GM19099 (cell line): ENCODE results near the gene OPA1.

Experiments used
- POLR2A ChIP-seq: IDR thresholded peaks from 3 replicates; pipeline ENCODE4 v1.6.1; 2011; ENCODE audit warnings: low read depth; ENCODE audit not compliant: insufficient read length; ENCODE audit errors: extremely low read depth

The OPA1 gene

DNA sequence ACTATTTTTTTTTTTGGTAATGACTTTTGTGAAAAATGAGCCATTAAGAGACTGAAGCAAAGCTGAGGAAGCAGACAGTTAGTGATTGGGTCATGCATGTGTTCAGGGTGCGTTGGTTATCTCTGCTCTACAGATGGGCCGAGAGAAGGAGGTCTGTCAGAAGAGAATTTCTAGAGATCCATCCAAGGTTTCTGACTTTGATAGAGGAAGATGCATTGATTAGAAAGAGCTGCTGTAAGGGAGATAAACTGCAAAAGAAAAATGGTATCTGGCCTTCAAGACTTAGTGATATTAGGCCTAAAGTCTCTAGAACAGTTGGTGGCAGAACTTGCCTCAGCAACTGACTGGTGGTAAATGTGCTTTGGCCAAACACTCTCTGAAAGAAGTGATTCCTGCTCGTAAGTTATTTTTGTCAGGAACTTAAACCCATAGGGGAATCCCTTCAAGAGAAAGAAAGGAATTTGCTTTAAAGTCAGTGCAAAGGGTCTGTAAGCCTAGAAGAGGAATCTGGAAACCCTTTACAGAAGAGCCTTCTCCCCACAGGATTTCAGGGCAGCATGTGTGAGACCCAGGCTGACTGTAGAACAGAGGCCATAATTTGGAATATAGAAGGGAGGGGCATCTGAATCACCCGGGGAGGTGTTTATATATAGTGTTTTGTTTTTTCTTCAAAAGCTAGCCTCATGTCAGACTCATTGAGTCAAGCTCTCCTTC lies 67.8 kb downstream of the OPA1 start:
- no peak for TF ChIP-seq POLR2A

DNA sequence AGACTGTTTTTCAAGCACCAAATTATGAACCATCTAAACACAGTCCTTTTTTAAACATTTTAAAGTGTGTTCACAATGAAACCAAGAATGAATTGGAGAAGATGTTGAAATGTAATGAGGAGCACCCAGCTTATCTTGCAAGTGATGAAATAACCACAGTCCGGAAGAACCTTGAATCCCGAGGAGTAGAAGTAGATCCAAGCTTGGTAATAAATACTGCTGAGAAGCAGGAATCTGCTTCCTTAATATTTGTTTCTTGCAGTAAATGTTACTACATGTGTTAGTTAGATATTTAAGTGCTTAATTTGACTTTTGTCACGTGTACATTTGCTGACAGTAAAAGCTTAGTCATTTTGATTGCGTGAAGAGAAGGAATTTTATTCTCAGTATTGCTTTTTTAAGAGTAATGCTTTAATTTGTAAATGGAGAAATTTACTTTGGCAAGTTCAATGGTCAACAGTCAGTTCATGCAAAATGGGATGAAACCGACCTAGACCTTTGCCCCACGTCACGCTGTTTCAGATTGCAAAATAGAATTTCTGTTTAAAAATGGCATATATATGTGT lies 69.8 kb downstream of the OPA1 start:
- no peak for TF ChIP-seq POLR2A

DNA sequence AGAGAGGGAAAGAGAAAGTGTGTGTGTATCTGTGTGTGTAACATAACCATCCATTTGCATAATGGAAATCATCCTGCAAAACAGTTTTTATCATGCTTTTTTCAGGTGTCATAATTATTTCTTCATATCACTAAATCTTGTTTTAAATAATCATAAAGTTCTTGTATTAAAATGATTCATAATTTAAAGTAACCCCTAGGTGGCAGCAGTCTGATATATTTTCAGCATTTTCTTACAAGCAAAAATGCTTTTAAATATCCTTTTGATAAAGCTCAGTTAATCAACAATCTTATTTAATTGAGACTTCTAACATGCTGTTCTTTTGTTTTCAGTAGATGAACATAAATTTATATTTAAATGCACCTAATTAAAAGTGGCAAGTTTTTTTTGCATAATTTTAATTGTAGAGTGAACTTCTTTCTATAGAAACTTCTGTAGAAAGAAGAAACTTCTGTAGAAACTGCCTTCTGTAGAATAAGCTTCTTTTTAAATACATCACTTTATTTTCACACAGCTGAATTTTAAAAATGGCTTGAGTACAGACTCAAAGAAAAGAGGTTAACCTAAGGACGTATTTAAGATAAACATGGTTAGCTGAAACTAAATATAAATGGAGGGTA lies 72.5 kb downstream of the OPA1 start:
- TF ChIP-seq POLR2A = no peak

DNA sequence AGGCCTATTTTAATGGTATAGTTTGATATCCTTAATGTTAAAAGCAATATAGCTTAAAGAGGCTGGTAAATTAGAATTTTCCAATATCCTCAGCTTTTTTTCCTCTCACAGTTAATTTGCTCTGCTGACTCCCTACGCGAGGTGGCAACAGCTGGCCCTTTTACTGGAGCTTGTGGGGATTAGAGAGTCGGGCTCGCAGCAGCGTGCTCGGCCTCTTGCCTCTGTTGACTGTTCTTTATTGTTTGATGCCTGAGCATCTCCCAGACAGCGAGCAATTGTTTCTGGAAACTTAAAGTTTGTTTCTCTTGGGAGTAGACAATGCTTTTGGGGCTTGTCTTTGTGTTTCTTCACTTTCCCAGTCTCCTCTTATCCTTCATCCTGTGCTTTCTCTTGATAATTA lies 80.8 kb downstream of the OPA1 start:
- no peak for TF ChIP-seq POLR2A

DNA sequence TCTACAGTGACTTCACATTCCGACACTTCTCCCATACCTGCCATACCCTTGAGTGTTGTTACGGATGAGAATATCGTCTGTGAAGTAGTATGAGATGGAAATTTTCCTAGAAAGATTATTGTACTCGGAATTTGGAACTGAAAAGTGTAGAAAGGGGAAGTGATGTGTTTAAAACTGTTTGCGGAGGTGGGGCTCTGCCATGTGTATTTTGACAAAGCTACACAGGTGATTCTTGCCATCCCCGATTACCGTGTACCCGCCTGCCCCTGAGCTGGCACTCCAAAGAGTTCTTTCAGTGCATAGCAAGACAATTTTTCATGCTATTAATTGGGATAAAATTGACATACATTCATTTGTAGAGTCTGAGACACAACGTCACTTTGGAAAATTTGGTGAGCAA lies 81.7 kb downstream of the OPA1 start:
- no peak for TF ChIP-seq POLR2A

DNA sequence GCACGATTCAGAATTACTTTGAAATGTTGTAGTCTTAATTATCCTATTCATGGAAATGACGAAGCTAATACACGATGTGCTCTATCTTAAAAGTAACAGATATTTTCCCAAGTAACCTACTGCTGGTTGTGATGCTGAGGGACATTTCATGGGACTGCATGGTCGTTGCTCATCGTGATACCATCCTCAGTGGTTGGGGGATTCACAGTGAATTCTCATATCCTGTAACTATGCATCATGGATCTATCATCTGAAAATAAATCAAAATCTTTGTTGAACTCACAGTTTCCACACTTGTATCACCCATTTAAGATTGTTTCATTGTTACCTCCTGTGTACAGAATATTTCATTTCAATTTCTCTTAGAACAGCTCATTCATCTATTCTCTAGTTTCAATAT lies 84.7 kb downstream of the OPA1 start:
- no peak for TF ChIP-seq POLR2A

DNA sequence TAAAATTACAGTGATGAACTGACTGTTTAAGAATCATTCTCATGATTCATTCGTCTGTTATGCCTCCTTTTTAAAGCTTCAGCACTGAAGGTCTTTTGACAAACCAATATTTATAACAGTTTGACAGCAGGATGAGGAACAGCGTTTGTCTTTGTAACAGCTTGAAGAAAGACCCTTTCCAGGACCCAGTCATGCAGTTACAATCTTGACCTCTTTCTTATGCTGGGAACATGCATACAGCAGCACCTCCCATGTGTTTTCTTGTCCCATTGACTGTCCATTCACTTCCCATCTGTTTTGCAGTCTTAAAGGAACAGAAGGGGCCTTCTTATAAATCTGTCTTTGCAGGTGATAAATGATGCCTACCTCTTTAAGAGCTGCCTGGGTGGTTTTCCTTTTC lies 87.2 kb downstream of the OPA1 start:
- TF ChIP-seq POLR2A = no peak

DNA sequence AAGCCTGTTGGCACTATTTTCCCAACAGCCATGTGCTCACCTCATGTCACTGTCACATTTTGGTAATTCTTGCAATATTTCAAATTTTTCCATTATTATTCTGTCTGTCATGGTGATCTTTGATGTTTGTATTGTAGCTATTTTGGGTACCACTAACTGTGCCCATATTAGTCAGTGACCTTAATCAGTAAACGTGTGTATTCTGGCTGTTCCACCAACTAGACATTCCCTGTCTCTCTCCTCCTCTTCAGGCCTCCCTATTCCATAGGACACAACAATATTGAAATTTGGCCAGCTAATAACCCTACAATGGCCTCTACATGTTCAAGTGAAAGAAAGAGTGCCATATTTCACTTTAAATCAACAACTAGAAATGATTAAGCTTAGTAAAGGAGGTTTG lies 88.6 kb downstream of the OPA1 start:
- no peak for TF ChIP-seq POLR2A

DNA sequence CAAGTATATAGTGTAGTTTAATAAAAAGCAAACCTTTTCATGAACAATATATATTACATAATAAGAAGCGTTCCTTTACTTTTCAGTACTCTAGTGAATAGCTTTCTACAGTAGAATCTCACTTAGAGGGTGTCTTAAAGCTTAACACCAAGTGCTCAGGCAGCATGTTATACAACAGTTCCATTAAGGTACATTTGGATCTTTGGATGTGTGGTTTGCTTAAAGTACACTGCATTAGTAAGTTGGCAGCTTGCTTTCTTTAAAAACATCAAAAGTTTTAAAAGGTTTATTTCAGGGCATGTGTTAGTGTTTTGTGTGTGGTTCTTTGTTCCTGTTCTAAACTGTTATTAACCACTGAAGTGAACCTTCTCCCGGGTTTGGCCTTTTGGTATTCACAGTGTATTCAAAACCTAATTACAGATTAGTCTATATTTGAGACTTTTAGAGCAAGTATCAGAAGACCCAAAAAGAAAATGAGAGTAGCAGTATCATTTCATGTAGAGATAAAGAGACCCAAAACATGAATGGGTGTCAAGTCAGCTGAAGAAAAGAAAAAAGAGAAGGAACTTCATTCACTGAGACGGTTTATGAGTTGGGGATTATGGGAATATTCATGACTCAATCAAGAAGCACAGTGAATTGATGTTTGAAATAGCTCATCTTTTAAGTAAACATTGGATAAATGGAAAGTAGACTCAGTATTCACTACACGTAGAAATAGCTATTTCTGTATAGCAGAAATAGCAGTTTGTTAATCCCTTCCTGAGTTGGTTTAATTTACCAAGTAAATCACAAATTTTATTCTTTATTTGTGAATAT lies 93.9 kb downstream of the OPA1 start:
- TF ChIP-seq POLR2A = no peak

DNA sequence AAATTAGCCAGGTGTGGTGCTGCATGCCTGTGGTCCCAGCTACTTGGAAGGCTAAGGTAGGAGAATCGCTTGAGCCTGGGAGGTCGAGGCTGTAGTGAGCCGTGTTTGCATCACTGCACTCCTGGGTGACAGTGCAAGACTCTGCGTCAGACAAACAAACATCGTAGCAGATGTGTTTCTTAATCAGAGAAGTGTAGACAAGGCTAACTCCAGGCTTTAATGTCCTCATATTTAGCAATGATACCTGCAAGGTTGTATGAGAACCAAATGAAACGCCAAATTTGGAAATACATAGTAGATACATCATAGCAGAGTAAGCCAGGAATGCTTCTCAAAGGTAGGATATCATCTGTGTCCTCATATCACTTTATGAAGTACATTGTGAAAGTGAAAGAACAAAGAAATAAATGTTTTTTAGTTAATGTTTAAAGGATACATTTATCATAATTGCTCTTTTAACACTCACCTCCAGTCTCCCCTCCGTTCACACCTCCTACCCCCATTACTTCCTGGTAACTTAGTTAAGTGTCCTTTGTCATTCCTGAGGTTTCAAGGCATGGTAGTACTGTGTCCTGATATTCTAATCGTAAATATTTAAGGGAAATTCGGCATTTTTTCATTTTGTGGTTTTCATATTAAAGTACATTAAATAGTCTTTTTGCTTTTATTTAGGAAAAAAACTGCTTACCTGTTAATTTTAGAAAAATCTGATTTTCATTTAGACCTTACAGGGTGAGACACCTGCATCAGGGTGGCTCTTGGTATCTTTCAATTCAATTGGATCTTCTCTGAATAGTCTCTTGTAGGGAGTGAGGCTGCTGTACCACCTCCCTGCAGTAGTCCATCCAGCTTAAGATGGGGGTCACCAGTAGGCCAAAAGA lies 96.1 kb downstream of the OPA1 start:
- no peak for TF ChIP-seq POLR2A

DNA sequence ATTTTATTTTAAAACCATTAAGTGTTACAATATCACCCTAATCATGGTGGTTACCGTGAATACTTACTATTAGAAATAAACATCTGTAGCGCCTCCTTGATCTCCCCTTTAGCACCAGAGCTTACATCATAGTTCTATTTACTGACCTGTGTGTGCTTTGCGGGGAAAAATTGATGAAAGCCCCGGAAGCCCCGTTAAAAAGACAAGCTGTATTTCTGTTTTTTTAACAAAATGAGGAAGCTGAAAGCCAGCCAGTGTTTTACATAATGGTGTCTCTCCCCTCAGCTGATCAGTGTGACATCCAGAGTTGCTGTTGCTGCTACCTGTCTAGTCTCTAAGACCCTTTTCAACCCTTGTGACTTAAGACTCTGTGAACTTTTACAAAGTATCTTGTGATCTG lies 100.8 kb downstream of the OPA1 start:
- no peak for TF ChIP-seq POLR2A

DNA sequence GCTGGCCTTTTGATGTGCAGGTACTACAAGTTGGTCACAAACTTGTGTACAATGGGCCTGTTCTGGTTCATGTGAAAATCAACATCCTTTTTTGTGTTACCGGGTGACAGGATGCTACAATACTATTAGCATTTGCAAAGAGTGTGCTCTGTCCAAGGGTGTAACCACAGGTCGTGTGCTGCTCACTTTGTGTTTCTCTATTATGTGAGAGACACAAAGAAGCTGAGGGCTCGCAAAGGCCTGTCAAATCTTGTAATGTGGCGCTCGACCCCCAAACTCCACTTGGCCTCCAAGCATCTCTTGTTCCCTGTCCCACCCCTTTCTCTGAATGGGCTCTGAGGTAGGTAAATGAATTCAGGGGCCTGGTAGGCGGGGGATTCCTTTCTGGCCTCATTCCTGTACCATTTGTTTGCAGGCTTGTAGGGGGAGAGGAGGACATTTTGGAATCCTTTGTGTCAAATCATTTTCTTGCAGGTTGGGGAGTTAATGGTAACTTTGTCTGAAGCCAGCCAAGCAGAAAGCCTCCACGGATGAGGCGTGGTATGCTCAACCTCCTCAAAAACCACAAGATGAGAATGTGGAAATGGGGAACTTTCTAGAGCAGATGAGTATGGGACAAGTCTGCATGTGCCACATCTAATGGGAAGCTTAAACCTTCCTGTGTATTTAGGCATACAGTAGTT lies 109.1 kb downstream of the OPA1 start:
- TF ChIP-seq POLR2A = no peak

DNA sequence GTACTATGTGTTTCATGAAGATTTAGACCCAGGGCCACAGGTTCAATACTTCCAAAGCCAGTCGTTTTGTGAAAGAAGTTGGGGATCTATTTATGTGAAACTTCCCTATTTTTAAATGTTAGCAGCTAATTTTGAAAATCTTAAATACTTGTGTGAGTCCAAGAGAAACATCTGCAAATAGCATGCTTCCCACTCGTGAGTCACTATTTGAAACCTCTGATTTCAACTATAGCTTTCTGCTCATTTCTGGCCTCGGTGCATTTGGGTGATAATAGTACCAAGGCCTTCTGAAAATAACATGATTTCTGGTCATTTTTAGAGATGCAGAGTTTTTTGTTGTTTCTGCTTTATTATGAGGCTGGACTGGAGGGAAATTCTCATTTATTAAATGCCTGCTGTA lies 110.0 kb downstream of the OPA1 start:
- TF ChIP-seq POLR2A = no peak

DNA sequence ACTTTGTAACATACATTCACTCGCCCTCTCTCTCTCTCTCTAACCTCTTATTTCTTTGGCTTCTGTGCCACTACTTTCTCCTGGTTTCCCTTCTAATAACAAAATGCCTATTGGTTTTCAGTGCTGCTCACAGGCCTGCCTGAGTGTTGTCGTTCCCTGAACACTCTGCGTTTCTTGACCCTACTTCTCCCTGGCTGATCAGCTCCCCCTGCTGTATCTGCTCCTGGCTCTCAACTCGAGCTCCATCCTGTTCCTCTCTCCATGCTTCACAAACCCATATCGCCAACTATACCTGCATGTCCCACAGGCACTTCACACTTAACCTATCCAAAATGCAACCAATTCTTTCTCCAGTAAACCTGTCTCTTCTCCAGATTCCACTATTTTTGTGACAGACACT lies 111.4 kb downstream of the OPA1 start:
- TF ChIP-seq POLR2A = no peak
